Natural killer cell (primary cell): ENCODE data around the gene NAA15. TPM values are rescaled to one million over a fixed set of nuclear protein-coding genes. Genes with fewer than 3 reads are reported as not detected.

ENCODE experiments used
- ATAC-seq, 3 donors: fragments of 150-1000 bp in 2 of 3; fragments of 200-7000 bp in 1 of 3; cut with Tn5 transposase; 1 replicate in 1 of 3; 2 replicates in 2 of 3; pipeline ENCODE4 v1.10.0; 2021; ENCODE audit warnings: mild to moderate bottlenecking in 2 of 3, moderate library complexity in 2 of 3
- DNase-seq, 2 donors: peaks; one replicate each; pipeline versions ENCODE4 v3.0.0 to v3.0.0-alpha.2; 2013 to 2021; ENCODE audit warnings: mixed read lengths in 1 of 2
- H3K27ac ChIP-seq: one replicate; pipeline ENCODE4 v1.5.1; 2013; ENCODE audit warnings: mild to moderate bottlenecking, low read length
- H3K27me3 ChIP-seq: one replicate; pipeline ENCODE4 v1.6.1; 2013; ENCODE audit warnings: low read length; ENCODE audit not compliant: control insufficient read depth, insufficient read depth
- H3K36me3 ChIP-seq: one replicate; pipeline ENCODE4 v1.6.1; 2013; ENCODE audit warnings: low read length; ENCODE audit not compliant: control insufficient read depth, insufficient read depth
- H3K4me1 ChIP-seq: one replicate; pipeline ENCODE4 v1.6.1; 2013; ENCODE audit warnings: low read length; ENCODE audit not compliant: control insufficient read depth, insufficient read depth
- H3K4me3 ChIP-seq: one replicate; pipeline ENCODE4 v1.5.1; 2013; ENCODE audit warnings: low read length
- H3K9me3 ChIP-seq: one replicate; pipeline ENCODE4 v1.6.1; 2013; ENCODE audit warnings: low read length; ENCODE audit not compliant: control insufficient read depth, insufficient read depth
- H3K27ac Mint-ChIP-seq, 2 donors: one replicate each; pipeline ENCODE4 v1.8.0; 2022; ENCODE audit warnings: mild to moderate bottlenecking in 2 of 2, mixed read lengths in 2 of 2, moderate library complexity in 1 of 2
- H3K27me3 Mint-ChIP-seq, 2 donors: one replicate each; pipeline ENCODE4 v1.8.0; 2022; ENCODE audit warnings: low read depth in 2 of 2, mixed read lengths in 2 of 2
- H3K36me3 Mint-ChIP-seq: one replicate; pipeline ENCODE4 v1.8.0; 2022; ENCODE audit warnings: mixed read lengths
- H3K4me1 Mint-ChIP-seq, 2 donors: one replicate each; pipeline ENCODE4 v1.8.0; 2022; ENCODE audit warnings: mixed read lengths in 2 of 2
- H3K4me3 Mint-ChIP-seq: one replicate; pipeline ENCODE4 v1.8.0; 2022; ENCODE audit warnings: mild to moderate bottlenecking, moderate library complexity, mixed read lengths
- H3K9me3 Mint-ChIP-seq, 2 donors: one replicate each; pipeline ENCODE4 v1.8.0; 2022; ENCODE audit warnings: mixed read lengths in 2 of 2
- CTCF ChIP-seq: fragments of 200-600 bp; IDR thresholded peaks from one replicate; pipeline ENCODE4 v1.8.0; 2022; ENCODE audit warnings: antibody characterized with exemption
- WGBS: methylation state at CpG from one replicate; pipeline ENCODE4 v1.1.7; 2013; ENCODE audit warnings: missing lambda C conversion rate; ENCODE audit not compliant: insufficient coverage; 5-methylcytosine and 5-hydroxymethylcytosine counted together
- intact Hi-C: fragments of 100-400 bp; cut with micrococcal nuclease; formaldehyde crosslinking; loops from one replicate; pipeline ENCODE4 v1.14.2; 2022
- total RNA-seq, 4 donors: library from RNA; stranded (reverse); fragments of 120-200 nt in 1 of 4; gene quantifications; one replicate each; pipeline versions ENCODE4 v1.2.3 to v1.2.4, GENCODE V29; 2013 to 2022

The NAA15 gene
- total RNA-seq, 3 donors from 2014 or later (not counting 1 experiment from before 2014, with no cell fraction given): 56.7 to 66.3 (median 61.9) TPM

- no peak for ATAC-seq
- peaks cover 20% of the 10 kb centered on the region for H3K36me3 ChIP-seq
Measured at GRCh38 chr4:139295942-139296299, 5.4 kb upstream of the NAA15 start.

GRCh38 chr4:139297001-139297410 lies 4.3 kb upstream of the NAA15 start:
- intact Hi-C loops: no loop called here
- Mint-ChIP-seq H3K4me3 (no peak overlapping the region), H3K27ac (peak overlapping the region in 1 of 2 donors; percentile 94)

More at GRCh38 chr4:139295942-139296299, 5.4 kb upstream of the NAA15 start:
- Histone ChIP-seq H3K9me3 (no peaks in the 10 kb centered on the region), H3K4me1 (peaks cover 15% of the 10 kb centered on the region), H3K27ac (peak overlapping the region; percentile 28), H3K4me3 (no peak overlapping the region), H3K27me3 (no peaks in the 10 kb centered on the region)
- WGBS: 45% methylated on average over 4 of the region's 6 CpGs
- H3K4me1 Mint-ChIP-seq: peaks cover 24 to 28% of the 10 kb centered on the region in 2 donors
- no peak for DNase-seq
- intact Hi-C loops: loop anchor here (1.0 kb wide), 3 partner anchors 67 to 266 kb away; no protein-coding TSS in a partner anchor
- peak overlapping the region; percentile 97 for H3K4me3 Mint-ChIP-seq
- H3K27ac Mint-ChIP-seq: peak overlapping the region; percentile 94 to 96
- peak; percentile 58 for TF ChIP-seq CTCF
- H3K9me3 Mint-ChIP-seq: no peaks in the 10 kb centered on the region
- no peaks in the 10 kb centered on the region for H3K36me3 Mint-ChIP-seq
- H3K27me3 Mint-ChIP-seq: no peaks in the 10 kb centered on the region

GRCh38 chr4:139299536-139299935 lies 1.8 kb upstream of the NAA15 start:
- peak overlapping the region; percentile 97 for H3K4me3 Mint-ChIP-seq
- H3K27ac Mint-ChIP-seq: peak overlapping the region in 1 of 2 donors; percentile 95
- H3K36me3 Mint-ChIP-seq: no peaks in the 10 kb centered on the region
- Histone ChIP-seq H3K27me3 (no peaks in the 10 kb centered on the region), H3K4me3 (no peak overlapping the region), H3K9me3 (no peaks in the 10 kb centered on the region), H3K36me3 (no peaks in the 10 kb centered on the region), H3K27ac (no peak overlapping the region), H3K4me1 (peaks cover 21% of the 10 kb centered on the region)
- DNase-seq (no peak), ATAC-seq (no peak)
- intact Hi-C loops: no loop called here
- H3K9me3 Mint-ChIP-seq: no peaks in the 10 kb centered on the region
- no peaks in the 10 kb centered on the region for H3K27me3 Mint-ChIP-seq
- TF ChIP-seq CTCF: no peak
- peaks cover 45% of the 10 kb centered on the region in 2 donors for H3K4me1 Mint-ChIP-seq
- WGBS: 78% methylated on average over 1 of the region's 1 CpG

More at GRCh38 chr4:139297001-139297410, 4.3 kb upstream of the NAA15 start:
- H3K27me3 ChIP-seq: no peaks in the 10 kb centered on the region
- 85% methylated on average over 2 of the region's 2 CpGs for WGBS
- peaks cover 17% of the 10 kb centered on the region for H3K4me1 ChIP-seq
- ATAC-seq (no peak), DNase-seq (no peak)
- TF ChIP-seq CTCF: no peak
- no peak overlapping the region for H3K27ac ChIP-seq
- H3K9me3 ChIP-seq: no peaks in the 10 kb centered on the region
- Mint-ChIP-seq H3K9me3 (no peaks in the 10 kb centered on the region), H3K36me3 (no peaks in the 10 kb centered on the region), H3K27me3 (no peaks in the 10 kb centered on the region), H3K4me1 (peaks cover 33 to 37% of the 10 kb centered on the region in 2 donors)
- H3K4me3 ChIP-seq: no peak overlapping the region
- peaks cover 13% of the 10 kb centered on the region for H3K36me3 ChIP-seq
